GM21515 (cell line): ENCODE results near the gene CELA3A.

Experiments used
- ATAC-seq: cut with Tn5 transposase; IDR thresholded peaks from one replicate; pipeline ENCODE4 v1.9.1; 2021; ENCODE audit not compliant: unreplicated experiment

CELA3A gene

DNA sequence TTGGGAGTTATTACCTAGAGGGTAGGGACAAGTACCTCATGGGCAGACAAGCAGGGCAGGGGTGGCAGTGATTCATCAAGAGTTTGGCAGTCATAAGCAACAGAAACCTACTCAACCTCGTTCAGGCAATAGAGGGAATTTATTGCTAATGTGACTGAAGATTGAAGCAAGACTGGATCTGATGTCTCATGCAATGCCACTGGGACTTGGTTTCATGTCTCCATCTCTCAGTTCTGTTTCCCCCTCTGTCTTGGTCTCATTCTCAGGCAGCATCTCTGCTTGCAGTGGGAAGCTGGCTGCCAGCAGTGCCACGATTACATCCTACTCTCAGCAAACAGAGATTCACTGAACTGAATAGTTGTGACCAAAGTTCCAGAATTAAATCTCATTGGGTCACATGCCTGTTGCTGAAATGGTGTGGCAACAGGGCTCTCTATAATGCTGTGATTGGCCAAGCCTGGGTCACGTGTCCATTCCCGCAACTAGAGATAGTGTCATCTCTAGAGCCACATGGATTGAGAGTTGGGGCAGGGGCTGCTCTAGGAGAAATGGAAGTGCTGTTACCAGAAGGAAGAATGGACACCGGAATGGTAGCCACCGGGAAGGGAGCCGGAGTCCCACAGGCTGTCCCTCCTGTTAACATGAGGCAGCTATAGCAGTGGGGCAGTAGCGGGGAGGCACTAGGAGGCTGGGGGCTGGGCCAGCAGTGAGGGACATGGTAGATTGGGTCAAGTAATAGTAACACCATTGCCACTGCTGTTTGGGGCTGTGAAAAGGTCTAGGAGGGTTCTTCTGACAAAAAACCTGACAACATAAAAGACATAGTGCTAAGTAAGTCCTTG lies 47.1 kb downstream of the CELA3A start:
- no peak for ATAC-seq

DNA sequence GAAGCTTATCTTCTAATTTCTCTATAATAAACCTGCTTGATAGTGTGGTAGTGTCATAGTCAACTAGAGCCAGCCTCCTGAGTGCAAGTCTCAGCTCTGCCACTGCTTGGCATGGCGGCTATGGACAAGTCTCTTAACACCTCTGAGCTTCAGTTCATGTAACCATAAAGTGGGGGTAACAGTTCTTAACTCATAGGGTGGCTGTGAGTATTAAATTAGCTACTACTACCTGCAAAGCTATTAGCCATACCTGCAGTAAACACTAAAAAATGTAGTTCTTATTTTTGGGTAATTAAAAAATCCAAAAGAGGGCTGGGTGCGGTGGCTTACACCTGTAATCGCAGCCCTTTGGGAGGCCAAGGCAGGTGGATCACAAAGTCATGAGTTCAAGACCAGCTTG lies 48.9 kb downstream of the CELA3A start:
- ATAC-seq = no peak

- ATAC-seq = no peak
These were observed 50.2 kb downstream of the CELA3A start for GRCh38 chr1:22051607-22052114.

DNA sequence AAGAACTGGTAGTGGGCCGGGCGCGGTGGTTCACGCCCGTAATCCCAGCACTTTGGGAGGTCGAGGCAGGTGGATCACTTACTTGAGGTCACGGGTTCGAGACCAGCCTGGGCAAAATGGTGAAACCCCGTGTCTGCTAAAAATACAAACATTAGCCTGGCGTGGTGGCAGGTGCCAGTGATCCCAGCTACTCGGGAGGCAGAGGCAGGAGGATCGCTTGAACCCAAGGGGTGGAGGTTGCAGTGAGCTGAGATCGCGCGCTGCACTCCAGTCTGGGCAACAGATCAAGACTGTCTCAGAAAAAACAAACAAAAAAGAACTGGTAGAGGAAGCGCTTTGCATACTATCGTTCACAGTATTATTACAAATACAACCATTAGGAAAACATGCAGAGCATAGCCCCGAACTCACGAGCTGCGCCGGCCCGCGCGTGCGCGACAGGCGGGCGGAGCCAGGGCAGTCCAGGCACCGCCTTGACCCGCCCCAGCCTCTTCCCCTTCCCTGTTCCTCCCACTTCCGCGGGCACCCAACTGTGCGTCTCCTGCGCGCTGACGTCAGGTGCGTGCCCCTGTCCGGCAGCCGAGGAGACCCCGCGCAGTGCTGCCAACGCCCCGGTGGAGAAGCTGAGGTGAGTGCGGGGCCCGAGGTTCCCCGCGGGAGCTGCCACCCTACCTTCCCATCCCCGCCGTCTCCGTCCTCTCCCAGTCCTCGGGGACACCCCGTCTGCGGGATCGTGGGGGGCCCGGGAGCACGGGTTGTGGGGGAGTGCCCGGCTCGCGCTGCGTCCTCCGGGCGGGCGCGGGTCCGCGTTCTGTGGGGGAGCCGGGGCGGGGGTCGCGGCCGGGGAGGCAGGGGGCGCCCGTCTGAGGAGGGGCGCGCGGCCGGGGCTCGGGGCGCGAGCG lies 50.9 kb downstream of the CELA3A start, which contains the start of gene CDC42:
Gene CDC42, plus strand, starts transcription at position 595 of the 902 bp plus-strand sequence. CDS start 25,770 bp downstream, outside the sequence.
- peak; percentile 74 for ATAC-seq

DNA sequence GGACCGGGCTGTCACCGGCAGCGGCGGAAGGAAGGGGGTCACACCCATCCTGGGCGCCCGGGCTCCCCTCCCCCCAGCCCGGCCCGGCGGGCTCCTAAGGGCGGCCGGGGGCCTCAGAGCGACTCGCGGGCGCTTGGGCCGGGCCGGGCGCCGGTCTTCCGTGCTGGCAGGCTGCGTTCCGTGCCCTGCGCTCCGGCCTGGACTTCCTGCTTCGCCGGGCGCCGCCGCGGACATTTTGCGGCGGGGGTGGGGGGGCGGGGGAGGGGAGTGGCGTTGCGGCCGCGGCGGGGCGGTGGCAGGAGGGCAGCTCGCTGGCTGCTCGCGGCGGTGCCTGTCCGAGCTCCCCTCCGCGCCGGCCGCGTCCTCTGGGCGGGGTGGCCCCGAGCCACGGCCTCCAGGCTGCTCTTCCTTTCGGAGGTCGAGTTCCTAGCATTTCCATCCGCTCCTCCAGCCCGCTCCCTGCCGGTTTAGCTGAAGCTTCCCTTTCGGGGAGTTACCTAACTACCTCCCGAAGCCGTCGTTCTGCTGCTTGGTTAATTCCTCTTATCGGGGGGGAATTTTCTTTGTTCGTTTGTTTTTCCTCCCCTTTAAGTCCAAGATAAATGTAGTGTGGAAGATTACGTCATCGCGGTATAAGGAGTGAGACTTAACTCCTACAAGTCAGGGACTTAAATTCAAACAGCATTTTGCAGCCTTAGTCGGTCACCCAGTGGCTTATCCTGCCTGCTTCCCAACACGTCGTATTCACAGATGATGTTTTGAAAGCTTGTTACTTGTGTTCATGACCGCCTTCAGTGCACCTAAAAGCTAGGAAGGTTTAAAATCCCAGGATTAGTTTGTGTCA lies 51.8 kb downstream of the CELA3A start:
- ATAC-seq = peak; percentile 40

- no peak for ATAC-seq
These were observed 52.7 kb downstream of the CELA3A start for GRCh38 chr1:22053861-22054770.

DNA sequence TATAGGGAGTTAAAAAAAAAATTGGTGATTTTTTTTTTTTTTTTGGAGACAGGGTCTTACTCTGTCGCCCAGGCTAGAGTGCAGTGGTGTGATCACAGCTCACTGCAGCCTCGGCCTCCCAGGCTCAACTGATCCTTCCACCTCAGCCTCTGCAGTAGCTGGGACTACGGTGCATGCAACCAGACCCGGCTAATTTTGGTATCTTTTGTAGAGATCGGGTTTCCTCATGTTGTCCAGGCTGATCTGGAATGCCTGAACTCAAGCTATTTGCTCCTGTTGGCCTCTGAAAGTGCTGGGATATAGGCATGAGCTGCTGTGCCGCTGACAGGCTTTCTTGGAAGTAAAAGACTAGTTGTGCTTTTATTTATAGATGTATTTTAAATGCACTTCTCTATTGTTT lies 54.0 kb downstream of the CELA3A start:
- no peak for ATAC-seq

- no peak for ATAC-seq
These were observed 54.6 kb downstream of the CELA3A start for GRCh38 chr1:22056043-22056442.

DNA sequence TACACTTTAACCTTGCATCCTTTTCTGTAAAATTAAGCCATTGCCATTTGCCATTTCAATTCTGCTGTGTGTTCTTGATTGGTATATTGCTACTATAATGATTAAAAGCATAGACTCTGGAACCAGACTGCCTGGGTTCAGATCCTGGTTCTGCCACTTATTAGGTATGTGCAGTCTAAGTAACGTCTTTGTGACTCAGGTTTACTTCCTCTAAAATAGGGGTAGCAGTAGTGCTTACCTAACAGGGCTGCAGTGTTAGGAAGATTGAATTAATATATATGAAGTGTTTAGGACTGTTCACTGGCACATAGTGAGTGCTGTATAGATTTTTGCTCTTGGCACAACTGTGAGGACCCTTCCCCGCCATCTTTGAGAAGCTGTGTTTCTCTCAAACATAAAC lies 55.5 kb downstream of the CELA3A start:
- ATAC-seq = no peak

DNA sequence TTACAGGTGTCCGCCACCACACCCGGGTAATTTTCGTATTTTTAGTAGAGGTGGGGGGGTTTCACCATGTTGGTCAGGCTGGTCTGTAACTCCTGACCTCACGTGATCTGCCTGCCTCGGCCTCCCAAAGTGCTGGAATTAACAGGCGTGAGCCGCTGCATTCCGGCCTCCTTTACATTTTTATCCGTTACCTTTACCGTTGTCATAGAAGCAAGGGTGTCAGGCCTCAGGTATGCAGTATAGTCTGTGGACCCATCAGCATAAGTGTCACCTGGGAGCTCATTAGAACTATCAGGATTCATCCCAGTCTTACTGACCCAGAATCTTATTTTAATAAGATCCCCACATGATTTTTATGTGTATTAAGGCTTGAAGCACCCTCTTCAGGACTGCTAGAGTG lies 56.4 kb downstream of the CELA3A start:
- ATAC-seq = no peak
